ENCODE results near the gene FBXL20. TPM values are rescaled to one million over a fixed set of nuclear protein-coding genes. Genes with fewer than 3 reads are reported as not detected.

FBXL20 gene
- total RNA-seq, 1 donor from 2014 or later: 8.2 TPM

- peak in 1 of 2 donors; percentile 58 for DNase-seq (ENCODE audit: low read depth in 2 of 2)
Observed at GRCh38 chr17:39229274-39229913, 172.0 kb downstream of the FBXL20 start.

- no peak for DNase-seq (ENCODE audit: low read depth in 2 of 2)
Observed at GRCh38 chr17:39227364-39227919, 174.0 kb downstream of the FBXL20 start.

DNA sequence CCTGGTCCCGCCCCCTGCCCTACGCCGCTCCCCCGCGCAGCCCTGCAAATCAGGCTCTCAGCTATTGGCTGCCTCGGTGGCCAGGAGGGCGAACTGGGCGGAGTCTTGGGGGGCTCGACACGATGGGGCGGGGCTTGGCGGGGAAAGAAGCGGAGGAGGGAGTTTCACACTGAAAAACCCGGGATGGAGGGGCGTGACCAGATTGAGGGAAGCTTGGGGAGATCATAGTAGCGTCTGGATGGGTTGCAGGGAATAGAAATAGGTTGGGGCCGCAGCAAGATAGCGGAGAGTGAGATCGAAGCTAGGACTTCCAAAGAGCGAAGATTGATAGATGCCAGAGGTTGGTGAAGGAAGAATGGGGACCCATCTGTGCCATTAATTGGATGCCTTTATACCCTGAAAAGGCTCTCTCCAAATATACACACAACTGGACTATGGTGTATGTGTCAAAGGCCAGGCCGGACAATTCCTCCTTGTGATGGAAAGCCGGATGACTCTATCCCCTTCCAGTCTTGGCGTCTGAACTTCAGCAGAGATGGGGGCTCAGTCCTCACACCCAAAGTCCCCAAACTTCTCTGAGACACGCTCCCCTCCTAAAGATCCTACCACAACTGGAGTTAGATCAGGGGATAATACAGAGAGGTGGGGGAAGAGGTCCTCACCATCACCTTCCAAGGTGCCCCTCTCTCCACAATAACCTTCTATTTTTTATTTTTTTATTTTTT lies 175.3 kb downstream of the FBXL20 start:
- DNase-seq (ENCODE audit: low read depth in 2 of 2): peak in 1 of 2 donors; percentile 55

DNA sequence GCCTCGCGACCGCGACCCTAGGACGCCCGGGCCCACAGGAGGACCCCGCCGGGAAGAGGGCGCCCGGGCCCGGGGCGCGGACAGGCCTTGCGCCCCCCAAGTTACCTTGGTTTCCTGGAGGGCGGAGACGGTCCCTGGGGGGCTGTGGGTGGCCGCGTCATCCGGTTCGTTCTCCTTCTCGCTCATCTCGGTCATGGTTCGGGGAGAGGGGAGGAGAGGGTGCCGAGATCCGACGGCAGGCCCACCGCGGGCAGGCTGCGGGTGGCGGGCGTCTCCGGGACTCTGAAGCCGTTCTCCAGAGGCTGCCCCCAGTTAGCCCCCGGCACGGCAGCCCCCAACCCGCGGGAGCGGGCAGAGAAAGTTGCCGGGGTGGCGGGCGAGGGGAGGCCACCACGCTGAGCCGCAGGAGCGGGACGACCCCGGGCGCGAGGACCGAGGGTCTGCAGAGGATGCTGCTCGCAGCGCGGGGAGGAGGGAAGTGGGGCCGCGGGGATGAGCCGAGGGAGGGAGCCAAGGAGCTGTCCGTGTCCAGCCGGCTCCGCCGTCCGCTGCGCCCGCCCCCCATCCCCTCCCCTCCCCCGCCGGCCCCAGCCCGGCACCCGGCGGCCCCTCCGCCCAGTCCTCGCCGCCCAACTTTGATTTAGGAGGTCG lies 176.0 kb downstream of the FBXL20 start, which contains the start of gene STAC2:
TSS of gene STAC2 (minus strand) at position 638 of the 651 bp plus-strand sequence. CDS start at position 195, 443 bp downstream.
- DNase-seq (ENCODE audit: low read depth in 2 of 2): no peak

- no peak for DNase-seq (ENCODE audit: low read depth in 2 of 2)
Observed at GRCh38 chr17:39224778-39225307, 176.6 kb downstream of the FBXL20 start.

- DNase-seq (ENCODE audit: low read depth in 2 of 2): no peak
Observed at GRCh38 chr17:39223907-39224777, 177.3 kb downstream of the FBXL20 start.

DNA sequence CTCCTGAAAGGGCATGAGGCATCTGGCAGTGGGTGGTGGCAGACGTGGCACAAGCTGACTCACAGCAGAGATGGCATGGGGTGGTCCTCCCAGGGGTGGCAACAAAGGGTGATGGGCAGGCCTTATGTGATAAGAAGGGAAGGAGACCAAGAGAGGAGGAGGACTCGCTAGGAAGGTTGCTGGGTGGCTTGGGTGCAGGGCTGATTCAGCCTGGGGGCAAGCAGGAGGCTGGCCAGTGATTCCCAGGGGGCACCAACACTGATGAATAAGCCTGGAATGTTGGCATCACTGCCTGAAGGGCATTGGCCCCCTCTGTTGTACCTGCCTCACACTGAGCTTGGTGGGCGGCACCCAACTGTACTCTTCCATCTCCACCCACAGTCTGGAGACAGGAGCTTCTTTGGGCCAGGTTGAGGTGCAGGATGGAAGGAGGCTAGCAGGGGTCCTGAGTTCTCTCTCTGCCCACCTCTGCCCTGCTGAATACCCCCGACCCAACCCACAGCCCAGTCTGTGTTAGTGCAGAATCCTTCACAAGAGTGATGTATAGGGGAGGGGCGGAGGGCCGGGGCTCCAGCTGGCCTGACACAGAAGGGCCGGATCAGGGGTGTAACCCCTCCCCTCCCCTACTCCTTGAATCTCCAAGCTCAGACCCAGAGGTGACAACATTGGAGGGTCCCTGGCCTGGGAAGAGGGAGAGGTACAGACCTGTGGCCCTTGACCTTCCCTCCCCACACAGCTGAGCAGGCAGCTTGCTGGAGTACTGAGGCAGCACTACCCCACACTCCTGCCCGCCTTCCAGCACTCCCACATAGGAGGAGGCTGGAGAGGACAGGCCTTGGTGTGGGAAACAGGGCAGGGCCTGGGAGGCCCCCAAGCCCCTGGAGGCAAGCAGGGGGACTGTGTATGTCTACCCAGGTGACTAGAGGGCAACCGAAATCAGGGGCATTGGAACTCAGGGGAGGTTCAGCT lies 178.3 kb downstream of the FBXL20 start:
- no peak for DNase-seq (ENCODE audit: low read depth in 2 of 2)

DNA sequence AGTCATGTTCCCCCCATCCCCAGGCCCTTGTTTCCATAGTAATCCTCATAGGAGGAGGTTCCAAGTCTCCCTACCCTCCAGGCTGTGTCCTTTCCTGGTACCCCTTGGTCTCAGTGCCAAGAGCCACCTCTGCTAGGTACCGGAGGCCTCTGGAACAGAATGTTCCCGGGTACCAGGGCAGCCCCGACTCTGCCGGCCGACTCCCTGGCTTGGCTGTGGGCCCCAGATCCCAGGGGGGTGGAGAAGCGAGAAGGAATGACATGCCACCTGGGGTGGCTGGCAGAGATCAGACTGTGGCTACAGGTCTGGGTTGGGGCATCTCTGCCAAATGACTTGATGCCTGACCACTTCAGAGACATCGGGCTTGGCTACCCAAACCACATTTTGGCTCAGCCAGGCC lies 179.3 kb downstream of the FBXL20 start:
- no peak for DNase-seq (ENCODE audit: low read depth in 2 of 2)

GRCh38 chr17:39221572-39221971 lies 179.9 kb downstream of the FBXL20 start:
- DNase-seq (ENCODE audit: low read depth in 2 of 2): no peak

DNA sequence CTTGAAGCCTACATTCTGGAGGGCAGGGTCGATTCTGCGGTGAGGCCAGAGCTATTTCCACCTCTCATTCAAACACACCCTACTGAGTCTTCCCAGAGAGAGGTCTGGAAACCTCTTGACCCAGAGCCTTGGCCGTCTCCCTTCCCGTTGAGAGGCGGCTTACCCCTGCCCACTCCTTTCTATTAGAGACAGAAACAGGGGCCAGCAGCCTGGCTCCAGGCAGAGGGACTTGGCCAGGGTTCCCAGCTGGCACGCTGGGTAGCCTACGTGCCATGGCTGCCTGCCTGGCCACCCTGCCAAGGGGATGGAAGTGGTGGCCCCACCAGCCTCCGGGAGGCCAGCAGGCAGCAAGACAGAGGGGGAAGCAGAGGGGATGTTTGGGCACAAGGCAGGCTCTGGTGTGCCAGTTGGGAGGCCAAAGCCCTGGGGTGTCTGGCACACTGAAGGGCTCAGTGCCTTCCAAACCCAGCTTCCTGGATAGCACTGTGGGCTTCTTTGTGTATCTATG lies 181.7 kb downstream of the FBXL20 start:
- DNase-seq (ENCODE audit: low read depth in 2 of 2): no peak

DNA sequence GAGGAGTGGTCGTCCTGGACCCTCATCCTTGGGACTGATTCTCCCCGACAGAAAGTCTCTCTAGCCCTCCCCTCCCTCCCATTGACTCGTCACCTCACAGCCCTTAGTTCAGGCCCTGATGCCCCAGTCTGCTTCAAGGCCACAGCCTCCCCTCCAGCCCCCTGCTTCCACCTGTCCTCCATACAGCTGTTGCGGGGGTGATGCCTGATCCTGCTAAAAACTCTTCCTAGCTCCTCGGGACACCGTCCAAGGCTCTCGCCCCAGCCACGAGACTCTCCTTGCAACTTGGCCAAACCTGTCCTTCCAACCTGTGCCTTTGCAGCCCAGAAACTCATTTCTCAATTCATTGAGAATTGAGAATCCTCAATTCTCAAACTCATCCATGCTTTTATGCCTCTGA lies 182.5 kb downstream of the FBXL20 start:
- DNase-seq (ENCODE audit: low read depth in 2 of 2): no peak

GRCh38 chr17:39217734-39218369 lies 183.6 kb downstream of the FBXL20 start:
- DNase-seq (ENCODE audit: low read depth in 2 of 2): no peak

- peak in 1 of 2 donors; percentile 14 for DNase-seq (ENCODE audit: low read depth in 2 of 2)
Observed at GRCh38 chr17:39213852-39214251, 187.6 kb downstream of the FBXL20 start.

GRCh38 chr17:39212841-39213480 lies 188.5 kb downstream of the FBXL20 start:
- no peak for DNase-seq (ENCODE audit: low read depth in 2 of 2)

GRCh38 chr17:39212195-39212810 lies 189.1 kb downstream of the FBXL20 start:
- DNase-seq (ENCODE audit: low read depth in 2 of 2): no peak

DNA sequence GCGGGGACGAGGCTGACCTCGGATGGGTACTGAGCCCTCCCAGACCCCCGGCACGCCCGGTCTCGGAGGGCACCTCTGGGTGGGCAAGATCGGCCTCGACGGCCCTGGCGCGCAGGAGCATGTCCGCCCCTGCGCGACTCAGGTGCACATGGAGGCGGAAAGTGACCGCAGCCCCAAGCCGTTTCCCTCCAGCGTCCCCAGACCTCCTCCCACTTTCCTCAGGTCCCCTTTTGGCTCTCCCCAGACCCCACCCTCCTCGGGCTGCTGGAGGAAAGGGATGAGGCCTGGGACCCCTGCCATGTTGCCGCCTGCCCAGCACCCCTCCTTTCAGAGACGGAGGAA lies 191.4 kb downstream of the FBXL20 start:
- DNase-seq (ENCODE audit: low read depth in 2 of 2): no peak

DNA sequence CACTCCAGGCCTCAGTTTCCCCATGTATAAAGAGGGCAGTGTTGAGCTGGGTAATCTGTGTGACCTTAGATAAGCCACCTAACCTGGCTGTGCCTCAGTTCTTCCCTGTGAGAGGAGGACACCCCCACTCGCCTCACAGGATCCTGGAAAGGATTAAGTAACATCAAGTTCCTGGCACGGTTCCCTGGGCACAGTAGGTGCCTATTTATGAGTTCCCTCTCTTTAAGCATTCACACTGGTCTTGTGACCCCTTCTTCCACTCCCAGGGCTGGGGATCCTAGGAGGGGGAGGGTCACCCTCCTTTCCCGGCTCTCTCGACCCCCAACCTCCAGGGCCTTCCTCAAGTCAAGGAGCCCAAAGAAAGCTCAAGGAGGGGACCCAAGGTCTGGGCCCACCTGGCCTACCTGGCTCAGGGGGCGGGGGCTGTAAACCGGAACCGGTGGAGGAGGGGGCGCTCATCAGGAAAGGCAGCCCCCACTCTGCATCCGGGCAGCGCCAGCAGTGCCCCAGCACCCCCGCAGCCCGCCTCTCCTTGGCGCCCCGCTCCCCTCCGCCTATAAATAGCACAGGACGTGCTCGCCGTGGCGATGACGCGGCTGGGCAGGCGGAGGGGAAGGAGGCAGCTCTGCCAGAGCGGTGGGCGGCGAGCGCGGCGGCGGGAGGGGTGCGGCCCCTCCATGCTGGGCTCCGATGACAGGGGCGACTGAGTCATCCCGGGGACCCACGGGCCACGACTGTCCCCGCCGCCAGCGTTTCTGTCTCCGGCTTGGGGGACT lies 191.9 kb downstream of the FBXL20 start:
- peak in 1 of 2 donors; percentile 50 for DNase-seq (ENCODE audit: low read depth in 2 of 2)

Measured in dermis microvascular lymphatic vessel endothelial cell (primary cell).